Esophagus squamous epithelium (tissue), 5 donors: ENCODE measurements around the gene EFNA1. TPM values are rescaled to one million over a fixed set of nuclear protein-coding genes. Genes with fewer than 3 reads are reported as not detected.

Experiments used
- DNase-seq: peaks from one replicate; lab custom pipeline; 2025; lab: John Stamatoyannopoulos, UW
- H3K27ac ChIP-seq, 4 donors: fragments of 200-600 bp; sonication (generic); one replicate each; pipeline ENCODE4 v1.5.1; 2016 to 2019; ENCODE audit warnings: mild to moderate bottlenecking in 1 of 4
- H3K27me3 ChIP-seq, 4 donors: fragments of 200-600 bp; sonication (generic); 1 replicate in 3 of 4; 2 replicates in 1 of 4; pipeline versions ENCODE4 v1.5.1 to v1.6.0; 2017 to 2021; ENCODE audit warnings: antibody characterized with exemption in 1 of 4
- H3K36me3 ChIP-seq, 3 donors: fragments of 200-600 bp; sonication (generic); one replicate each; pipeline ENCODE4 v1.5.1; 2016 to 2019
- H3K4me1 ChIP-seq, 3 donors: fragments of 200-600 bp; sonication (generic); one replicate each; pipeline ENCODE4 v1.5.1; 2017 to 2019
- H3K4me3 ChIP-seq, 4 donors: fragments of 200-600 bp; sonication (generic); 1 replicate in 3 of 4; 2 replicates in 1 of 4; pipeline ENCODE4 v1.5.1; 2016 to 2019; ENCODE audit warnings: mild to moderate bottlenecking in 2 of 4, moderate library complexity in 1 of 4
- H3K9me3 ChIP-seq, 3 donors: fragments of 200-600 bp; sonication (generic); one replicate each; pipeline ENCODE4 v1.5.1; 2016 to 2019
- POLR2A ChIP-seq, 4 donors: fragments of 450-650 bp; IDR thresholded peaks; one replicate each; pipeline ENCODE4 v1.6.1; 2017; ENCODE audit warnings: antibody characterized with exemption in 4 of 4, mild to moderate bottlenecking in 4 of 4, moderate library complexity in 3 of 4
- WGBS, 2 donors: methylation state at CpG; one replicate each; pipeline ENCODE4 v1.1.5; 2018; 5-methylcytosine and 5-hydroxymethylcytosine counted together
- intact Hi-C: fragments of 100-400 bp; cut with DNase I; formaldehyde crosslinking; loops from one replicate; pipeline ENCODE4 v1.15.0; 2022
- total RNA-seq, 4 donors: library from RNA; depleted of rRNA; stranded (reverse); fragments of >200 nt; gene quantifications; one replicate each; pipeline ENCODE4 v1.1.0, GENCODE V29; 2016
- TF ChIP-seq, protein P1 (sequence below), 6 experiments: fragments of 450-650 bp in 4 of 6; fragments of 200-600 bp in 2 of 6; sonication (generic) in 2 of 6; IDR thresholded peaks; one replicate each; pipeline ENCODE4 v1.5.1; 2016 to 2019; ENCODE audit warnings: antibody characterized with exemption in 6 of 6, mild to moderate bottlenecking in 4 of 6, moderate library complexity in 4 of 6
- donor health status: DM: yes; HTN: yes; CAD: no.

Gene EFNA1
- total RNA-seq: 10 to 100 TPM; 30.2 to 42.9 (median 31.0) TPM

- Histone ChIP-seq H3K27ac (peak within 1 kb of the TSS; percentile 93 to 100 (median 99)), H3K36me3 (peaks cover 10 to 19% (median 10%) of the 10 kb centered on the region in 3 donors), H3K9me3 (no peaks in the 10 kb centered on the region), H3K4me3 (peak within 1 kb of the TSS; percentile 71 to 87 (median 75)), H3K4me1 (peaks cover 24 to 91% (median 58%) of the 10 kb centered on the region in 3 donors), H3K27me3 (peaks cover 0 to 26% (median 0%) of the 10 kb centered on the region in 4 donors)
- WGBS, 2 donors: 0 to 1% methylated on average over 26 to 31 of the region's 76 CpGs
- peak in 3 of 4 donors; percentile 54 to 90 (median 87) for TF ChIP-seq POLR2A (IDR thresholded peaks at IDR 0.05)
- TF ChIP-seq, protein P1, sequence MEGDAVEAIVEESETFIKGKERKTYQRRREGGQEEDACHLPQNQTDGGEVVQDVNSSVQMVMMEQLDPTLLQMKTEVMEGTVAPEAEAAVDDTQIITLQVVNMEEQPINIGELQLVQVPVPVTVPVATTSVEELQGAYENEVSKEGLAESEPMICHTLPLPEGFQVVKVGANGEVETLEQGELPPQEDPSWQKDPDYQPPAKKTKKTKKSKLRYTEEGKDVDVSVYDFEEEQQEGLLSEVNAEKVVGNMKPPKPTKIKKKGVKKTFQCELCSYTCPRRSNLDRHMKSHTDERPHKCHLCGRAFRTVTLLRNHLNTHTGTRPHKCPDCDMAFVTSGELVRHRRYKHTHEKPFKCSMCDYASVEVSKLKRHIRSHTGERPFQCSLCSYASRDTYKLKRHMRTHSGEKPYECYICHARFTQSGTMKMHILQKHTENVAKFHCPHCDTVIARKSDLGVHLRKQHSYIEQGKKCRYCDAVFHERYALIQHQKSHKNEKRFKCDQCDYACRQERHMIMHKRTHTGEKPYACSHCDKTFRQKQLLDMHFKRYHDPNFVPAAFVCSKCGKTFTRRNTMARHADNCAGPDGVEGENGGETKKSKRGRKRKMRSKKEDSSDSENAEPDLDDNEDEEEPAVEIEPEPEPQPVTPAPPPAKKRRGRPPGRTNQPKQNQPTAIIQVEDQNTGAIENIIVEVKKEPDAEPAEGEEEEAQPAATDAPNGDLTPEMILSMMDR (IDR thresholded peaks at IDR 0.05): no peak
- no peak for DNase-seq
- intact Hi-C loops: no loop called here
These were observed at the start of gene EFNA1 for GRCh38 chr1:155127105-155127966. Gene EFNA1 (plus strand): TSS chr1:155127876. CDS start chr1:155127978, 102 bp downstream.

DNA sequence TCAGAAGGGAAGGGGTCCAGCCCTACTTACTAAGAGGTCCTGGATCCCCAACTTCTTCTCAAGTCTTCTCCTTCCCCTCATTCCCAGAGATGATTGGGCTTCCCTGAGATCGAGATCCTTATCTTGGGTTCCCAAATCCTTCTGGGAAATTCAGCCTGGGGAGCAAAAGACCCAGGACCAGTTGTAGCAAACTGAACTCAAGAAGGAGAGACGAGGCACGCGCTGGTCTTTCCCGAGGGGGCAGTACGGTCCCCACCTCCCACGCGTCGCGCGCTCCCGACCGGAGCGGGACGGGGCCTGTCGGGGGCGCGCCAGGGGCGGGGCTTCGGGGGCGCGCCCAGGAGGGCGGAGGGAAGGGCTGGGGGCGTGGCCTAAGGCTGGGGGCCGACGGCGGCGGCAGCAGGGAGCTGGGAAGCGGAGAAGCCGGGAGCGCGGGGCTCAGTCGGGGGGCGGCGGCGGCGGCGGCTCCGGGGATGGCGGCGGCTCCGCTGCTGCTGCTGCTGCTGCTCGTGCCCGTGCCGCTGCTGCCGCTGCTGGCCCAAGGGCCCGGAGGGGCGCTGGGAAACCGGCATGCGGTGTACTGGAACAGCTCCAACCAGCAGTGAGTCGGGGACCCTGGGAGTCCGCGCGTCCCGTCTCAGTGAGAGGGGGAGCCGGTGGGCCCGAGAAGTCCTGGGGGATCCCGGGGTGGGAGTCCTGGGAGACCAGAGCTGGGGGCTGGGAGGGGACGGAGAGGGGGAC lies 49.0 kb upstream of the EFNA1 start, which contains the start of gene EFNA3:
EFNA3 (plus strand) TSS at position 369 of the 741 bp plus-strand sequence; CDS start at position 474, 105 bp downstream.
- H3K4me3 ChIP-seq: peak within 1 kb of the TSS; percentile 61 to 71 (median 64)
- H3K4me1 ChIP-seq: peaks cover 54 to 70% (median 55%) of the 10 kb centered on the region in 3 donors
- 11% methylated on average over 1 of the region's 59 CpGs; no CpG with 5 or more reads in 1 of the 2 donors for WGBS, 2 donors
- no peak for DNase-seq
- H3K27ac ChIP-seq: peak within 1 kb of the TSS; percentile 14 to 90 (median 80)
- intact Hi-C loops: no loop called here
- no peaks in the 10 kb centered on the region for H3K36me3 ChIP-seq
- TF ChIP-seq, protein P1 (IDR thresholded peaks at IDR 0.05): no peak
- peak in 2 of 4 donors; percentile 47 to 77 for TF ChIP-seq POLR2A (IDR thresholded peaks at IDR 0.05)
- H3K27me3 ChIP-seq: peaks cover 0 to 51% (median 20%) of the 10 kb centered on the region in 4 donors
- no peaks in the 10 kb centered on the region for H3K9me3 ChIP-seq

GRCh38 chr1:155079210-155079486 lies 48.5 kb upstream of the EFNA1 start:
- no peak for DNase-seq
- no peak for TF ChIP-seq POLR2A (IDR thresholded peaks at IDR 0.05)
- TF ChIP-seq, protein P1 (IDR thresholded peaks at IDR 0.05): no peak
- Histone ChIP-seq H3K9me3 (no peaks in the 10 kb centered on the region), H3K36me3 (no peaks in the 10 kb centered on the region), H3K4me3 (peak overlapping the region; percentile 61 to 71 (median 64)), H3K4me1 (peaks cover 56 to 70% (median 59%) of the 10 kb centered on the region in 3 donors), H3K27ac (peak overlapping the region in 3 of 4 donors; percentile 79 to 90 (median 82)), H3K27me3 (peaks cover 0 to 56% (median 20%) of the 10 kb centered on the region in 4 donors)
- WGBS, 2 donors: 0% methylated on average over 1 of the region's 10 CpGs; no CpG with 5 or more reads in 1 of the 2 donors
- intact Hi-C loops: no loop called here

DNA sequence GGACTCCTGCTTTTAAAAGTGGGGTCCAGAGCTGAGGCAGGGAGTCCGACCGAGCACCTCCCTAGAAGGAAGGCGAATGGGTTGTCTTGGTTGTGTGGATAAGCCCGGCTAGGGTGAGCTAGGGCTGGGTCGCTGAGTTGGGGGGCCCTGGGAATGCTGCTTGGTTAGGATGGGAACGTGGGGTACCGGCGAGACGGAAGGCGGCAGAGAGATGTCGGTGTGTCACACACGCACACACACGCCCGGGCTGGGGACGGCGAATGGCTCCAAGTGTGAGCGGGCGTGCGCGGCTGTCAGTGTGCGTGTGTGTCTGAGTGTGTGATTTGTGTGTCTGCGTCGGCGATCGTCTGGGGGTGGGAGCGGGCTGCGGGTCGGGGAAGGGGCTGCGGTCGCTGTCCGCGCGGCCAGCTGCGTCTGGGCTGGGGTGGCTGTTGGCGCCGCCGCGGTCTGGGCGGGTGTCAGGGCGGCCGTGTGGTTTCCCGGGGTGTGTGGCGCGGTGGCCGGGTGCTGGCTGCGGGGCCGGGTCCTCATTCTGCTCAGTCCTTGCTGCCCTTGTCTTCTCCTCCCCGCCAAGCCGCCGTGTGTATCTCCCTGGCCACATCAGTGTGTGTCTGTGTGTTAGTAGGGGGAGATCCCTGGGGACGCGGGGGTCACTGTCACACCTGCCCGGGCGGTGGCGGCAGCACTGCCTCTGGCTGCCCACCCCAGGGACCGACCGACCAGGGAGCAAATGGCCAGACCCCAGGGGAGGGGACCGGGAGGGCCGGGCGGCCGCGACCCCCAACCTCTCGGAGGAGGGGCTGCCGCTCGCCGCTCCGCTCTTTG lies 48.0 kb upstream of the EFNA1 start:
- H3K4me3 ChIP-seq: peak overlapping the region; percentile 61 to 71 (median 64)
- H3K36me3 ChIP-seq: no peaks in the 10 kb centered on the region
- DNase-seq: no peak
- intact Hi-C loops: no loop called here
- no peak for TF ChIP-seq POLR2A (IDR thresholded peaks at IDR 0.05)
- TF ChIP-seq, protein P1 (IDR thresholded peaks at IDR 0.05): no peak
- H3K4me1 ChIP-seq: peaks cover 61 to 74% (median 64%) of the 10 kb centered on the region in 3 donors
- 0 to 2% methylated on average over 9 to 28 of the region's 67 CpGs for WGBS, 2 donors
- H3K27ac ChIP-seq: peak overlapping the region in 3 of 4 donors; percentile 79 to 90 (median 82)
- no peaks in the 10 kb centered on the region for H3K9me3 ChIP-seq
- H3K27me3 ChIP-seq: peaks cover 0 to 59% (median 20%) of the 10 kb centered on the region in 4 donors
